Prostate gland (tissue), 2 donors: ENCODE data around the gene IGSF23.

ENCODE experiments used
- CTCF ChIP-seq, 4 experiments: fragments of 200-600 bp in 2 of 4; fragments of 450-650 bp in 2 of 4; sonication (generic) in 2 of 4; IDR thresholded peaks; 1 replicate in 3 of 4; 2 replicates in 1 of 4; pipeline ENCODE4 v1.5.1; 2016 to 2019; ENCODE audit warnings: antibody characterized with exemption in 4 of 4, mild to moderate bottlenecking in 2 of 4, moderate library complexity in 2 of 4
- POLR2A ChIP-seq: fragments of 450-650 bp; IDR thresholded peaks from one replicate; pipeline ENCODE4 v1.6.1; 2016; ENCODE audit warnings: antibody characterized with exemption, mild to moderate bottlenecking

DNA sequence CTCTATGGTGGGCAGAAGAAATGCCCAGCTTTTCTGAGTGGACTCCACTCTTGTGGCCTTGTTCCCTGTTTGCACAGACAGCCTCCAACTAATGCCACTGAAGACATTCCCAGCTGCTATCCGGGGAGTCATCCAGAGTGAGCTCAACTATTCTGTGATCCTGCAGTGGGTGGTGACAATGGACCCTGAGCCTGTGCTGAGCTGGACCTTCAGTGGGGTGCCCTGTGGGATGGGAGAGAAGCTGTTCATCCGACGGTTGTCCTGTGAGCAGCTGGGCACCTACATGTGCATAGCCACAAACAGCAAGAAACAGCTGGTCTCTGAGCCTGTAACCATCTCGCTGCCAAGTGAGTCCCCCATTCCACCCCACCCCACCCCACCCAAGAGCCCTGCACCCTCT, 10.3 kb downstream of the IGSF23 start:
- TF ChIP-seq POLR2A = no peak
- TF ChIP-seq CTCF (IDR thresholded peaks at IDR 0.05) = no peak
